ENCODE data around the gene ANKZF1. TPM values are rescaled to one million over a fixed set of nuclear protein-coding genes. Genes with fewer than 3 reads are reported as not detected.

The ANKZF1 gene
- total RNA-seq, 1 experiment from 2014 or later: 25.8 TPM

DNA sequence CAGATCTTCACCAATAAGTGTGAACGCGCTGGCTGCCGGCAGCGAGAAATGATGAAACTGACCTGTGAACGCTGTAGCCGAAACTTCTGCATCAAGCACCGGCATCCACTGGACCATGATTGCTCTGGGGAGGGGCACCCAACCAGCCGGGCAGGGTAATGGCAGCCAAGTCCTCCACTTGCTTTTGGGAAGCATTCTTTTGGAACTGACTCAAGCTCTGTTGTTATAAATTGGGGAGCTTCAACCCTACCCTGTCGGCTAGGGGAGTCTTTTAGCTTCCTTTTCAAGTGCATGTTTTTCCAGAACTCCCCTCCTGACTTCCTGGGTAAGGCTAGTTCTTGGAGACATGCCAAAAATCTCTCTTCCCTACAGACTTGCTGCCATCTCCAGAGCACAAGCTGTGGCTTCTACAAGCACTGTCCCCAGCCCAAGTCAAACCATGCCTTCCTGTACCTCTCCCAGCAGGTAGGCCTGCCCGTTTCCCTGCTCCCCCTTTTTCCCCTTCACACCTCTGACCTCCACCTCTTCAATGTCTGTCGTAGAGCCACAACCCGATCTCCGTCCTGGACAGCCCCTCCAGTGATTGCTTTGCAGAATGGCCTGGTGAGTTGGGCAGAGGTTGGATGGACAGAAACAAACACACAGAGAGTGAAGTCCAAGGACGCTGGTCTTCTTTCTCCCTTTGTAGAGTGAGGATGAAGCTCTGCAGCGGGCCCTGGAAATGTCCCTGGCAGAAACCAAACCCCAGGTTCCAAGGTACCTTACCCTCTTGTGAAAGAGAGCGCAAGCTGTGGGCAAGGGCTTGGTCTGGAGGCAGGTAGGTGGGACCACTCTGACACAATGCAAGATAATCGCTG, 21.5 kb upstream of the ANKZF1 start:
- DNase-seq (ENCODE audit: low read depth): no peak

DNA sequence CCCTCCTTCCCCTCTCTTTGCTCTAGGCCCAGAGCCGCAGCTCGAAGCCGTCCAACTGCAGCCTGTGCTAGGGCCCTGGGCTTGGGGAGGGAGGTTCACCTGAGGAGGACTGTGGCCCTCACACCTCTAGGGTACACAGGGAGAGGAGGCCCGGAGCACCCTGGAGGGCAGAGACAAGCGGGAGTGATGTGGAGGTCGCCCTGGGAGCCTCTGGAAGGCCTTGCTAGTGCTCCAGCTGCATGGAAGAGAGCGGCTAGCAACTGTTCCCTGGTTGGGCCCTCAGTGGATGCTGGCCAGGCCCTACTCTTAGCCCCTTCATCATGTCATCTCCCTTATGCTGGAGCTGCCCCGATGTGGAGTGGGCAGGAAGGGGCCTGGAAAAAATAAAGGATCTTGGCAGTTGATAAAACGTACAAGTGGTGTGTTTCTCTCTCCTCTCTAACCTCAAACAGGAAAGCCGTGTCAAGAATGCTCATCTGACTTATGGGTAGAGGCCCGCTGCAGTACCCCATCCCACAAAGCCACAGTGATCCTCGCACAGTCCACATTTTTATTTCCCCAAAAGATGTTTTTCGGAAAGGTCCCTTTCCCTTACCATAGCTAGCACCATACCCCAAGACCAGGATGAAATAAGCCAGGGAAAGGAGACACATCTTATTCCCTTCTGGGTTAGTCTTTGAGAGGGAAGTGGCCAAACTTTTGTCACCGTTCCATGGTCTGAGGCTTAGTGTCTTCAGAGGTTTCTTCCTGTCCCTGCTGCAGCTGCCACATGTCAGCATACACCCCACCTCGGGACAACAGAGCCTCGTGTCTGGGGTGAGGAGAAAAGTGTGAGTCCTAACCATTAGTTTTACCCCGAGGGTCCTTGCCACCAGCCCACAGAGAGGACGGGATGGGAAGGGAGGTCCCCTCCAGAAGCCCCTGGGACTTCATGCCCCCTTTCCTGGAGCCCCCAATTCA, 20.1 kb upstream of the ANKZF1 start:
- DNase-seq (ENCODE audit: low read depth): no peak

DNA sequence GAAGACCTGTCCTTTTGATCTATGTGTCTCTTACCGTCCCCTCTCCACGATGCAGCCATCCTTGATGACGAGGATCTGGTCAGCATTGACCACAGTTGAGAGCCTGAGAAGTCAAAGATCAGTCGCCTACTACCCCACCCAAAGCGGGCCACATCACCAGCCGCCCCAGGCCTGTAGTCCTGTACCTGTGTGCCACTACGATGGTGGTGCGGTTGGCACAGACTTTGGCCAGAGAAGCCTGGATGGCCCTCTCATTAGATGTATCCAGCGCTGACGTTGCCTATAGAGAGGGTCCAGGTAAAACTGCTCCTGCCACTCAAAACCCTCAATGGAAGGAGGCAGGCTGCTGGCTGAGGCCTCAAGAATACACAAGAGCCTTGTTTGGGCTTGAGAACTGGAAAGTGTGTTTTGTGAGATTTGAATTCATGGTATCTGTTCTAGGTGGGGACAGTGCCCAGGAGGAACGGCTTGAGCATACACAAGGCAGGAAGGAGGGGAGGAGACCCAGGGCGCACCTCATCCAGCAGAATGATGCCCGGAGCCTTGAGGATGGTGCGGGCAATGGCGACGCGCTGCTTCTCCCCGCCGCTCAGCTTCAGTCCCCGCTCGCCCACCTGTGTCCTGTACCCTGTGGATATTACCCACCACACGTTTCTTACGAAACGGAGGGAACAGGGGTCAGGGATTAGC, 19.3 kb upstream of the ANKZF1 start:
- no peak for DNase-seq (ENCODE audit: low read depth)

DNA sequence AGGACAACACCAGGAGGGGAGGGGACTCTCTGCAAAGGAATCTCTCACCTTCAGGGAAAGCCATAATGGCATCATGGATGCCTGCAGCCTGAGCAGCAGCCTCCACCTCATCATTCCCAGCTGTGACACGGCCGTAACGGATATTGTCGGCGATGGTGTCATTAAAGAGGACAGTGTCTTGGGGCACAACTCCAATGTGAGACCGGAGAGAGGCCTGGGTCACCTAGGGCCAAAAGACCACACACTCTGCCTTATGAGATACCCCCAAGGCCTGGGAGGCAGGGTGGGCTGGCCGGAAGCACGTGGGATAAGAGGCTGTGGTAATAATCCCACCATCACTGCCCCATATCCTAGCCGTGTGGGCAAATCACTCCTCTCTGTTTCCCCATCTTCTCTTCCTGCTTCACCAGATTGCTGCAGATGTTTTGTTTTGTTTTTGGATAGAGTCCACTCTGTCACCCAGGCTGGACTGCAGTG, 18.7 kb upstream of the ANKZF1 start:
- DNase-seq (ENCODE audit: low read depth): no peak

DNA sequence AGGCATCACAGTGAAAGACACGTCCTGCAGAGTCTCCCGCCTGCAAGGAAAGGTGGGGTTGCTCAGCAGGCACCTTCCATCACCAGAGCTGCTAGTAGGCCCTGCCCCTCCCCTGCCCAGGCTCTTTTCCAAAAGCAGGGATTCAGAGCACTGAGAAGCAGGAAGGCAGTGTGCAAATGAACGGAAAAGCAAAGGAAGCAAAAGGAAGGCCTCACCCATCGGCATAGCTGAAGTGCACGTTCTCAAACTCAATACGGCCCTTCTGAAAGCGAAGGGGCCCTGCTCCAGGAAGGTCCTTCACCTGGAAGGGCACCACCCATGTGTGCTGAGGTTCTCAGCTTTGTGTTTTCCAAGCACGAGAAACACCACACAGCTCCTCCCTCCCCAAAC, 16.6 kb upstream of the ANKZF1 start:
- no peak for DNase-seq (ENCODE audit: low read depth)

DNA sequence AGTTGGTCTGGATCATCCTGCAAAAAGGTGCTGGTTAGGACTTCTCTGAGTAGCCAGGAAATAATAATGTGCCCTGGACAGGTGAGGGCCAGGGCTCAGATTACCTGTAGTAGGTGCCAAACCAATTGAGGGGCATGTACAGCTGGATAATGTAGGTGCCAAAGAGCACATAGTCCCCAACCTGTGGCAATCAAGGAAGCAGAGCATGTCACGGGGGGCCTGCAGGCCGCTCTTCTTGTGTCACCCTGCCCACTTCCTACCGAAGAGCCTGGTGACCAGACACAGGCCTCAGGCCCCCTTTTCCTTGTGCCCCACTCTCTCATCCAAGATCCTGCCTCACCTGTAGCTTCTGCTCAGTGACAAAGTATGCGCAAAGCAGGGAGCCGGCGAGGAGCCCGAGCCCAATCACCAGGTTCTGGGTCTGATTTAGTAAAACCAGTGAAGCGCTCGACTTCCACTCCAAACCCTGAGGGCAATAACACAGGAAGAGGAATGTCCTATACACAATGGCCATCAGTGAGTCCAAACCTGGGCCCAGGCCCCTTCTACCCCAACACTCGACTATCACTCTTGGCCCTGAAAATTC, 16.0 kb upstream of the ANKZF1 start:
- DNase-seq (ENCODE audit: low read depth): no peak

DNA sequence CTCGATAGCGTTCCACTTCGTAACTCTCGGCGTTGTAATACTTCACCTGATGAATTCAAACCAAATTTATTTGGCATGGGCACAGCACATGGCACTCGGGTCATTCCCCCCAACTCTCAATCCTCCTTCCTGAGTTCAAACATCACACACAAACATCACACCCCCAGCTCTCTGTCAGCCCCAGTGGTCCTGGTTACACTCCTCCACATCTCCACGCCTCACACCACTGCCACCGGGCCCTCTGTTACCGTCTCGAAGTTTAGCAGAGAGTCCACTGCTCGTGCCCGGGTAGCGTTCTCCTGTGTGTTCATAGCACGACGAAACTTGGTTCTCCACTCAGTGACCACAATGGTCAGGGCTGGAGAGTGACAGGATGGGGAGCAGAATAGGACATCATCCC, 15.5 kb upstream of the ANKZF1 start:
- no peak for DNase-seq (ENCODE audit: low read depth)

DNA sequence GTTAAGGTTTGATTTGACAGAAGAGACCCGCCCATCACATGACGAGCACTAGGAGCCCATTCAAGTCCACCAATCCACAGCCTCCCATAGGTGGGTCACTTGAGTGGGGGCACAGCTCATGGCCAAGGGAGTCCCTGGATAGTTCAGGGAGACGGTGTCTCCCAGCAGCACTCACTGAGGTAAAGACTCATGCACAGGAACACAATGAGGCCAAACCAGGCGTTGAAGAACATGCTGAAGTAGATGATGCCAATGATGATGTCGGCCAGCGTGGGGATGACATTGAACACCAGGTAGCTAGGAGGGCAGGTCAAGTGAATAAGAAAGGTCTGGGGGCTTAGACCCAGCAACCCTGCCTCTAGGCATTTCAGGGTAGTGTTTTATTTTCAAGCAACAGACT, 14.8 kb upstream of the ANKZF1 start:
- no peak for DNase-seq (ENCODE audit: low read depth)

DNA sequence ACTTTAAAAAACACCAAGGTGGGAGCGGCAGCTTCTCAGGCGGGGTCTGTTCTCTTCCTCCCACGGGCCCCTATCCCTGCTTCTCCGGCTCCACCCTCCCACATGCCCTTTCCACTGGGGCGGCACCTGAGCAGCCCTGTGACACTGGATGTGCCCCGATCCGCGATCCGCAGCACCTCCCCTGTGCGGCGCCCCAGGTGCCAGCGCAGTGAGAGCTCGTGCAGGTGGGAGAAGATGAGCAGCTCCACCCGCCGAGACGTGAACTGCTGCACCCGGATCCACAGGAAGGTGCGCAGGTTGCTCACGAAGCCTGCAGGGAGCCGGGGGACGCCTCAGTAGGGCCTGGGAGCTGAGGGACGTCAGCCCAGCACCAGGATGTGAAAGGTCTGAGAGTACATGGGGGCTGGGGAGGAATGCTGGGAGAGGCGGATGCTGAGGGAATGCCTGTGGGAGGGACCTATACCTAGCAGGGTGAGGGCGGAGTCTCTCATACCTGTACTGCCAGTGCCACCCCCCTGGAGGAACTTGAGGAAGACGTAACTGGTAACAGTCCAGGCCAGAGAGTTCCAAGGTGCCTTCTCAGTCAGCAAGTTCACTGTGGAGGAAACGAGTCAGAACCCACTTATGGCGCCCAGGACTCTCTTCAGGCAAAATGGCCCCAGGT, 13.6 kb upstream of the ANKZF1 start:
- no peak for DNase-seq (ENCODE audit: low read depth)

DNA sequence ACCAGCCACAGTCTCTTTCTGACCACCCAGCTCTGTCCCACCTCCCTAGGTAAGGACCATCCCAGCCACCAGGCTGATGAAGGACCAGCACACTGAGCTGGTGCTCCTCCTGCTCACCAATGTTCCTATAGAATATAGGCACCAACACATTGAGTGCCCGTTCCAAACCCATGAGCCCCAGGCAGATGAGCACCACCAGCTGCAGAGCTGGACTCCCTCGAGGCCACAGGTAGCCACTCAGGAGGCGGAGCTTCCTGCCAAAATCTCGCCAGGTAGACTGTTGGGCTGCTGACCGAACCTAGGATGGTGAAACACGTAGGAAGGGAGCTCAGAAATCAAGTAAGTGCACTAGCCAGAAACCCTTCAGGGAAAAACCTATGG, 13.1 kb upstream of the ANKZF1 start:
- DNase-seq (ENCODE audit: low read depth): no peak

DNA sequence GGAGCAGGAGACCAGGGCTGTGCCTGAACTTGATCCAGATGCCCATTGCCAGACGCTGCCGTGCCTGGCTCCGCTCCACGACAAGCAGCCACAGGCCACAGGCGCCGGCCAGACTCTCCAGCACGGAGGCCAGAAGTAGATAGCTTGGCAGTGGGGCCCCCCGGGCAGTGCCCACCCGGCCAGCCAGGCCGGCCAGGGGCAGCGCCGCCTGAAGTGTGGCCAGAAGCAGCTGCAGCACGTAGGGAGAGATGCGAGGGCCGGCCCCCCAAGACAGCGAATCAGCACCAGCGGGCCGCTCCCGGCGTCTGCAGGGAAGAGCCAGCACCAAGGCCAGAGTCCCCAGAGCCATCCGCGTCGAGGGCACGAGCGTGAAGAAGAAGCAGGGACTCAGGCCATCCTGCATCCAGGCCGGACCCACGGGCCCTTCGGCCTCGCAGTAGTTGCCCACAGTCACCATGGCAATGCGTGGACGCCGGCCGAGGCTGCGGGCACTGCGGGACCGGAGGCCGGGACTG, 11.3 kb upstream of the ANKZF1 start:
- peak; percentile 78 for DNase-seq (ENCODE audit: low read depth)

DNA sequence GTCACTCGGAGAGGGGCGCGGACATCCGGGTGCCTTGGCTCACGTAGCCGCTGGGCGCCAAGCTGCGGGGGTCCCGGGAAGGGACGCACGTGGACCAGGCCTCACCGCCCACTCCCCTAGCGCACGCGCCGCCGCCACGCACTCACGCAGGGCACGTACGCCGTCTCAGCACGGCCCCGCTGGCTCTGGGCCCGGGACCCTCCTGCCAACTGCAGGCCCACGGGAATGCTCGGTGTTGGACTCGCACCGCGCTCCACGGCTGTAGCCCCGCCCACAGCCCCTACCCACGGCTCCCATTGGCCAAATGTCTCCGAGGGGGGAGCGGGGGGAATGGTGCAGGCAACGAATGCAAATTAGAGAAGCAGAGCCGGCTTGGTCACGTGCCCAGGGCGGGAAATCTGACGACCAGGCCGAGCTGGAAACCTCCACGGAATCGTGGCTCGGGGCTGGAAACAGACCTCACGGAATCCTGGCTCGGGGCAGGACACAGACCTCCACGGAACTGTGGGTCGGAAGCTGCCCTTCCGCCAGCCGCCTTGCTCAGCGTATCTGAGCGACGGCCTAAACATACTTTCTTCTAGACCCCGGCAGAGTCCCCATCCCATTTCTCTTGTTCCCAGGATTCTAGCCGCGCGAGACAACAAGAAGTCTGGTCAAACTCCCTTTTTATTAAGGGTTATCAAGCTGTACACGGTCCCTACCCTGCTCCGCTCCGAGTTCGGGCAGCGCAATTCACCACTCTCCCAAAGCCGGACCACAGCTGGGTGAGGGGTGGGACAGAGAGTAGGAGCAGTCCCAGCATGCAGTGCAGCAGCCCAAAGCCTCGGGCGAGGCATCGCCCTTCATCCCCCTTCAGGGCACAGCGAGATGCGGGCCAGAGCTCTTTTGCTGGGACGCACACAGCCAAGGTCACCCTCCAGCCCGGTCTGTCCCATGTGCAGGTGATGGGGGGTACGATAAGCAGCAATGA, 10.6 kb upstream of the ANKZF1 start, which contains the start of gene ABCB6:
ABCB6 (minus strand) TSS at position 227 of the 970 bp plus-strand sequence. CDS start 285 bp downstream, outside the sequence.
- peak; percentile 92 for DNase-seq (ENCODE audit: low read depth)

DNA sequence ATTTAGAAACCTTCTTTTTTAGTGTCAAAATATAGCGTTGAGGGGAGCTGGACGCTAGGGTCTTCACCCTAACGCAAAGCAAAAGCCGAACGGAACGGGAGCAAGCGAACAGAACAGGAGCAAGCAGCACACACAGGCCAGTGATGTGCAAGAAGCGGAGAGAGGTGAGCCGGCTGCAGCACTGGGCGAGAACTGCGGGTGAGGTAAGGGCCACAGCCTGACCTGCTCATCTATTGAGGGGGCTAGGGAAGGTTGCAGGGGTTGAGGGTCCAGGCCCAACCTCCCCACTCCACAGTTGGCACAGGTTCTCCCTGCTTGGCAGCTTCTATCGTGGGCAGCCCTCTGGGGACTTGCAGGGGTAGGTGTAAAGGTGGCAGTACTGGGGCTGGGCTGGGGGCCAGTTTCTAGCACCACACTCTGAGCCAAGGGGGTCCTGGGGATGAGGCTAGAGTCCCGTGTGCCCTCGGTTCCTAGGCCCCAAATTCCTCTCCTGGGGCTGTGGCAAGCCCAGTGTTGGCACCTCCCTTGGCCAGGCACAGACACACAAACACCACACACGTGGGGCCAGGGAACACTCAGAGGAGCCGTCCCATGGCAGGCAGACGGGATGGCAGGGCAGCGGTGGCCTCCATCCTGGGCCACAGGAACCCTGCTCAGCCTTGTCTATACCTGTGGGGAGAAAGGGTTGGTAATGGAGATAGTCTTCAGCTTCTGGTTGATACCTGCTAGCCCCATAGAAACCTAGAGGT, 9.6 kb upstream of the ANKZF1 start:
- DNase-seq (ENCODE audit: low read depth): no peak

DNA sequence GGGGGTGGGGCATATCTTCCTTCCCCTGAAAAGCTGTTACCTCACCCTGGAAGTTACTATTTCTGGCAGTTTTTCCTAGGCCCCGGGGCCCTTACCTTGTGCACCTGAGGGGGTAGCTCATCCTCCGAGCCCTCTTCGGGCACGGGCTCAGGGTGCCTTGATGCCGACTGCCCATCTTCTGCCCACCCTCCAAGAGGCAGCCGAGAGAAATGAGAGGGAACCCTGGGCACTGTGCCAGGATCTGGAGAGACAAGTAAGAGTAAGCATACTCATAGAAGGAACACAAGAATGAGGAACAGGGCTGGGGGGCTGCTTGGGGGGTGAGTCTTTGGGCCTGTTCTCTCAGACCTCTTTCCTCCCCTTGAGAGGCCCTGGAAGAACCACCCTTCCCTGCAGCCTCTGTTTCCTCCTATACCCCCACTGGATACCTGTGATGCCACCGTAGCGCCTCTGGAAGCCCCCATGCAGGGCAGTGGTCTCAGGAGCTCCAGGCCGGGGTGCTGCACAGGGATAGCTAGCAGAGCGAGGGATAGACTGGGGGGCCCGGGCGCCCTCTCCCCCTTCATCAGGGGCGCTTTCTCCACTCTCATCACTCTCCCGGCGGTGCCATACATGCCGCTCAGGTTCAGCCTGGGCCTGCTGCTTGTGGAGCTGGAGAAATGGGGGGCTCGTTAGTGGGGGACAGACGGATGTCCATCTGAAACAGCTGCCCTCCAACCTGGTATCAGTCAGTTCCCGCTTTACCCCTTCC, 8.8 kb upstream of the ANKZF1 start:
- no peak for DNase-seq (ENCODE audit: low read depth)

DNA sequence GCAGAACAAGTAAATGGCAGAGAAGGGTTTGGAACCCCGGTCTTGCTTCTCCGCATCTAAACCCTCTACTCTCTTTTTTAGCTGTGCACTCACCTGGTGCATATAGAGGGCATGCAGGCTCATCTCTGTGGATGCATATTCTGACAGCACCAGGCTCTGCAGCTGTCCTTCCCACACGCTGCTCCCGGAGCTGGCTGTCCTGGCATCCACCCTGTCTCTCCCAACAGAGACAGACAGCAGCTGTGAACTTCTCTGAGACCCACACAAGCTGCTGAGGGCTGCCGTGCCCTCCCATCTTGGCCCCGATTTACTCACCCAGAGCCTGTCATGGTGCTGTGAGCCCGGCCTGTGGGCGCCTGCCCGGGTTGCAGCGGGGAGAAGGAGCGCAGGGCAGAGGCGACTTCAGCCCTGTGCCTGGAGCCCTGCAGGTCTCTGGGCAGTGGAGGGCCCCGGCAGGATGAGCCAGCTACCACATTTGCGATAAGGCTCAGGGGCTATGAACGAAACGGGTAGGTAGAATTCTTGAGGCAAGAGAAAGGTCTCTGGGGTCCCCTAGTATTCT, 7.6 kb upstream of the ANKZF1 start:
- no peak for DNase-seq (ENCODE audit: low read depth)

DNA sequence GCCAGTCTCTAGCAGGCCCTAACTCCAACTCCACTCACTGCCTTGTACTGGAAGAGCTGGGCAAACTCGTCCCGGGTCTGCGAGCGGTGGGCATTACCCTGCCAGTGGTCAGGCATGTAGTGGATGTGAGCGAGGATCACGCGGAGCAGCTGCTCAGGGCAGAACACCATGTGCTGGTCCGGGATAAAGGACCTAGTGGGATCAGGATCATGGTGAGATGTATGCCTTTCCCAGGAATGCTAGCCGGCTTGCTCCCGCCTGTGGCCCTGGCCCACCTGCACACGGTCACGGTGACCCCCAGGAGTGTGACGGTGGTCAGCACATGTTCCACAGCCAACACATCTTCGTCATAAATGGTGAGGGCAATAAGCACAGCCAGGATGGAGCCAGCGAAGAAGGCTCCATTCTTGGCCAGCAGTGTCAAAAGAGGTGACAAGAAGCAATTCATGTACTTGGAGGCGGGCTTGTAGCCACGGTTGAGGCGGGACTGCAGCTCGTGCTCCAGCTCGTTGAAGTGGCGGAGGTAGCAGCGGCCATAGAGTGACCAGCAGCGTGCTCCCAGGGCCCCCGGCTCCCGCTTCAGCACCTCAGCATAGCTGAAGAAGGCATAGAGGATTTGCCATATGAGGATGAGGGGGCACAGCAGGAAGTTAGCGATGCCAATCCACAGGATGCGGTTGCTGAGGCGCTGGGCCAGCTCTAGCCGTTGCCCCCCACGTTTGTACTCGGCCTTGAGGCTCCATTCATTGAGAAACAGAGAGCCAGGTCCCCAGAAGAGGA, 5.6 kb upstream of the ANKZF1 start:
- no peak for DNase-seq (ENCODE audit: low read depth)

DNA sequence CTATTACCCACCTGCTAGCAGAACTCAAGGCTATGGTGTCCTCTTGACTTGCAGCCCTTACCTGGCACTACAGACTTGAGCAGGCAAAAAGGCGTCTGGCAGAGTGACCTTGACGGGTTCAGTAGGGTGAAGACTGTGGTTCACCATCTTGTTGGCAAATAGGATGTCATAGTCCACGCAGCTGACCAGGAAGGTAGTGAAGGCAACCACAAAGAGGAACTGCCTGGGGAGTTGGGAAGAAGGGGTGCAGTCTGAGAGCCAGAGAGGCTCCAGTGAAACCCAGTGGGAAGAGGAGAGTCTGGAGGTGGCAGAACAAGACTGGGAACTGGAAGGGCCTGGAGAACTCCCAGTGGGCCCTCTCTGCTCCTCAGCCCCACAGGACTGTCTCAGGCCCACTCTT, 4.3 kb upstream of the ANKZF1 start:
- no peak for DNase-seq (ENCODE audit: low read depth)
